ES-I3 (cell line): ENCODE results near the gene CCK.

Experiments used
- H3K36me3 ChIP-seq: 2 replicates; pipeline ENCODE4 v1.6.1; 2013; ENCODE audit warnings: mild to moderate bottlenecking, low read length, control low read depth, moderate library complexity; ENCODE audit not compliant: insufficient read depth
- H3K4me1 ChIP-seq: 2 replicates; pipeline ENCODE4 v1.6.1; 2013; ENCODE audit warnings: mild to moderate bottlenecking, control low read depth, low read length; ENCODE audit not compliant: insufficient read depth
- H3K9ac ChIP-seq: 2 replicates; pipeline ENCODE4 v1.6.1; 2013; ENCODE audit warnings: low read depth, mild to moderate bottlenecking, low read length, moderate library complexity
- H3K9me3 ChIP-seq: 2 replicates; pipeline ENCODE4 v1.6.1; 2013; ENCODE audit warnings: mild to moderate bottlenecking, low read length, moderate library complexity; ENCODE audit not compliant: control insufficient read depth, insufficient read depth

The CCK gene

GRCh38 chr3:42225486-42226363, 40.3 kb downstream of the CCK start:
- Histone ChIP-seq H3K4me1 (no peaks in the 10 kb centered on the region), H3K9me3 (no peaks in the 10 kb centered on the region), H3K36me3 (0 out of 2 replicates have a peak, but pooled peaks cover 2% of the 10 kb centered on the region), H3K9ac (no peak overlapping the region)

GRCh38 chr3:42224658-42225421, 41.1 kb downstream of the CCK start:
- 0 out of 2 replicates have a peak, but pooled peaks cover 2% of the 10 kb centered on the region for H3K36me3 ChIP-seq

DNA sequence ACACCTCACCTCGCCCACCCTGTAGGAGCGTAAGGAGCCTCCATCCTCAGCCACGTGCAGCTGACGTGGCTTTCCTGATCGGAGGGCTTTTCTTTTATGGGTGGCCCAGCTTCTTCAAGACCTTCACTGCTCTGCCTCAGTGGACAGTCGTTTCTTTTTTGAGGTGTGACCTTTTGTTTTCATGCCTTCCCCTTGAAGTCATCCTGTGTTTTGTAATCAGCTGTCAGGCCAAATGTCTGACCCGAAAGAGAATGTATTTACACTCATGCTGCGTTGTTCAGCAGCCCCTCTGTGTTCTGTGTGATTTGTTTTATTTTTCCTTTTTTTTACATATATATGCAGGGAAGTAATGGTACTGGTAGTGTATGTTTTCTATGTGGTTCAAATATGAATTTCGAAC, 41.8 kb downstream of the CCK start:
- no peak overlapping the region for H3K9ac ChIP-seq
- H3K36me3 ChIP-seq: 0 out of 2 replicates have a peak, but pooled peaks cover 2% of the 10 kb centered on the region
- no peaks in the 10 kb centered on the region for H3K9me3 ChIP-seq
- no peaks in the 10 kb centered on the region for H3K4me1 ChIP-seq

More at GRCh38 chr3:42224658-42225421, 41.1 kb downstream of the CCK start:
- Histone ChIP-seq H3K9me3 (no peaks in the 10 kb centered on the region), H3K4me1 (no peaks in the 10 kb centered on the region), H3K9ac (no peak overlapping the region; the same call in 1 of the 2 replicates)

GRCh38 chr3:42222942-42223693, 42.9 kb downstream of the CCK start:
- no peak overlapping the region for H3K9ac ChIP-seq
- no peaks in the 10 kb centered on the region for H3K9me3 ChIP-seq
- H3K4me1 ChIP-seq: no peaks in the 10 kb centered on the region
- H3K36me3 ChIP-seq: 0 out of 2 replicates have a peak, but pooled peaks cover 2% of the 10 kb centered on the region

GRCh38 chr3:42220436-42221121, 45.4 kb downstream of the CCK start:
- Histone ChIP-seq H3K36me3 (0 out of 2 replicates have a peak, but pooled peaks cover 2% of the 10 kb centered on the region), H3K9ac (no peak overlapping the region), H3K9me3 (no peaks in the 10 kb centered on the region), H3K4me1 (0 out of 2 replicates have a peak, but pooled peaks cover 4% of the 10 kb centered on the region)

- H3K36me3 ChIP-seq: no peaks in the 10 kb centered on the region
- no peak overlapping the region for H3K9ac ChIP-seq
- H3K9me3 ChIP-seq: no peaks in the 10 kb centered on the region
- peaks cover 8% of the 10 kb centered on the region for H3K4me1 ChIP-seq
Measured at GRCh38 chr3:42216931-42217333, 49.1 kb downstream of the CCK start.

- H3K36me3 ChIP-seq: no peaks in the 10 kb centered on the region; the same call in 1 of the 2 replicates
- H3K9ac ChIP-seq: no peak overlapping the region
- peaks cover 8% of the 10 kb centered on the region for H3K4me1 ChIP-seq
- no peaks in the 10 kb centered on the region for H3K9me3 ChIP-seq
Measured at GRCh38 chr3:42216302-42216701, 49.7 kb downstream of the CCK start.

DNA sequence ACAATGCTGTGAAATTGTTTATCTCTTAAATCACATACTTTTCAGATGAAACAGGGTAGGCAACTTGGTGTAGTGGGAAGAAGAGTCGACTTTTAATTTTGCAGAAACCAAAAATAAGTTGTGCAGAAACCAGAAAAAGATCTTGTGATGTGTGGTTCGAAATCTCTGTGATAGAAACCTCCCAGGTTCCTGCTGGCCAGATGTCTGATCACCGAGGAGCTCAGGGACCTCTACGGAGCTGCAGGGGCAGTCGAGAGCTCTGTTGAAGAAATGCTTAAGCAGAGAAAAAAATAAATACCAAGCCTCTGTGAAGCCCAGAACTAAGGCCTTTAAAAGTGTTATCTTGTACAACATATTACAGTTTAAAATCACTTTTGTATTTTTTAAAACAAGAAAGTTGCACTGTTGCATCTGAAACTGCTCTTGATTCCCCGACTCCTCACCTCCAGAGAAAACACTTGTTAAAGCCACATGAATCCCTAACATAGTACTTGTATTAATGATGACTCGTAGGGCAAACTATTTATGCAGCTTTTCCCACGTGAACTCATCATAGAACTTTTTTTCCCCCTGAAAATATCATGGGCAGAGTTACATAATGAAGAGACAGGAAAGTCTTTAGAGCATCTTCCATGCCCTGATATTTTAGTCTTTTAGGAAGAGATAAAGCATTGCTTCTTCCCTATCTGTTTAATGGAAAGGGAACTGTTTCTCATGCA, 51.3 kb downstream of the CCK start:
- H3K9ac ChIP-seq: no peak overlapping the region

DNA sequence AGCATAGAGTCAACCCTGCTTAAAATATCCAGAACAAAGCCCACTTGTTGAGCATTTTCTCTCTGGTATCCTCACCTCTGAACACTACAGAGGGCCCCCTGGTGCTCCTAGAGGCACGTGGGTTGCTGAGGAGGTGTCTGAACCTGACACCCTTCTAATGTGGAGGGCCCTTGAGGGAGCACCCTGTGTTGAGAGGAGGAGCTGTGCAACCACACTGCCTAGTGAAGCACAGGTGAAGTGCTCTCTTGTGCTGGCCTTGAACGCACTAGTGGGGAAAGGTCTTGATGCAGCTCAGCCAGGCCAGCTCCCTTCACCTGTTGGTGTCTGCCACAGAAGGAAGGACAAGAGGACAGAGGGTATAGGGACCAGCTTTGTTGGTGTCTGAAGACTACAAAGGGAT, 51.9 kb downstream of the CCK start:
- H3K36me3 ChIP-seq: peaks cover 7% of the 10 kb centered on the region

More for the DNA sequence above, 51.3 kb downstream of the CCK start:
- Histone ChIP-seq H3K4me1 (peaks cover 8% of the 10 kb centered on the region), H3K36me3 (peaks cover 2% of the 10 kb centered on the region), H3K9me3 (no peaks in the 10 kb centered on the region)

GRCh38 chr3:42213417-42213816, 52.6 kb downstream of the CCK start:
- H3K4me1 ChIP-seq: peaks cover 8% of the 10 kb centered on the region
- H3K36me3 ChIP-seq: peaks cover 8% of the 10 kb centered on the region
- H3K9me3 ChIP-seq: no peaks in the 10 kb centered on the region
- H3K9ac ChIP-seq: no peak overlapping the region

More for the DNA sequence above, 51.9 kb downstream of the CCK start:
- Histone ChIP-seq H3K9me3 (no peaks in the 10 kb centered on the region), H3K4me1 (peaks cover 8% of the 10 kb centered on the region), H3K9ac (no peak overlapping the region)

DNA sequence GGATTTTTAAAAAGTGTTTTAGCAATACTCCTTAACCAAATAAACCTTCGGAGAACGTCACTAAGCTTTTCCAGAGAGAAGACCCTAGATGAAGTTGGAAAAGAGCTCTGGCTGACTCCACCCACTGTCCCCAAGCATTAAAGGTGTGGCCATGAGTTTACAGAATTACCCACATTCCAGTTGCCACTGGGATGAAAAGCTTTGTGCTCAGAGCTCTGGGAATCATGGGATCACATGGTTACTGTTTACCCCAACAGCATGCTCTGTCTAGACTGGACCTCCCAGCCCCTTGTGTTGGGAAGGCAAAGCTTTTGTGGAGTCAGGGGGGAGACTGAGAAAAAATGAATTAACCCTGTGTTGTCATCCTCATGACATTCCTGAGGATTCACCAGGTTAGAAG, 55.3 kb downstream of the CCK start:
- H3K9ac ChIP-seq: no peak overlapping the region
- no peaks in the 10 kb centered on the region for H3K9me3 ChIP-seq
- H3K36me3 ChIP-seq: peaks cover 8% of the 10 kb centered on the region
- peaks cover 4% of the 10 kb centered on the region for H3K4me1 ChIP-seq

GRCh38 chr3:42209917-42210316, 56.1 kb downstream of the CCK start:
- Histone ChIP-seq H3K4me1 (peaks cover 4% of the 10 kb centered on the region), H3K9ac (no peak overlapping the region), H3K9me3 (no peaks in the 10 kb centered on the region), H3K36me3 (peaks cover 8% of the 10 kb centered on the region)
